Epidermal melanocyte (primary cell): ENCODE measurements around the gene GALNT9.

Experiments used
- DNase-seq: peaks from one replicate; pipeline ENCODE4 v3.0.0; 2011; ENCODE audit warnings: low spot score; ENCODE audit not compliant: insufficient read length

The GALNT9 gene

DNA sequence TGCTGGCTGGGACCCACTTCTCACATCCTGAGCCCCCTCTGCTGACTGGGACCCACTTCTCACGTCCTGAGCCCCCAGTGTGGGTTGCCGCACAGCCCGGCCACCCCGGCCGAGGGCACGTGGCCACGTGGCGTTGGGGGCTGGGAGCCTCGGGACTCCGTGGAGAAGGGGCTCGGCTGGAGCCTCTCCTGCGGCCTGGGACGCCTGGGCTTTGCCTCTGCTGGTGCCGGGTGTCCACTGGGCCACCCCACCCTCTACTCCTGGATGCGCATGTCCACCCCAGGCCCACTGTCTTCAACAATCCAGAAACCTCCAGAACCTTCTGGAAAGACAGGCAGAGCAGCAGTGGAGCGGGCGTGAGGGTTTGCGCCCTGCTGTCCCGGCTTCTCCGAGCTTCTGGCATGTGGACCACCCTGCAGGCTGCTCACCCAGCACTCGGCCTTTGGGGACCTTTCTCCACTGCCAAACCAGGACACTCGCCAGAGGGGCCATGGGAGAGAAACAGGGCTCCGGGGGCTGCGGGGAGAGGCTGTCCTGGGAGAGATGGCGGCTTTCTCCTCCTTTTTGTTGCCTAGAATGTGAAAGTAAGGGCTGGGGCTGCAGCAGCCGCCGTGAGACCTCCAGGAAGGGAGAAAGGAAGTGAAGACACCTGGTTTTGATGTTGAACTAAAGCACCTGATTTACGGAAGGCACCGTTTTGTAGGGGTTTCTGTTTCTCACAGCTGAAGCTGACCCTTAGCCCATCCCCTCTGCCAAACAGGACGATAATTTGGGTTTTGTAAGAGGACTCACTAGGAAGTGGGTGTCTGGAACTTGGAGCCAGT is 155.2 kb downstream of the GALNT9 start:
- DNase-seq = no peak

DNA sequence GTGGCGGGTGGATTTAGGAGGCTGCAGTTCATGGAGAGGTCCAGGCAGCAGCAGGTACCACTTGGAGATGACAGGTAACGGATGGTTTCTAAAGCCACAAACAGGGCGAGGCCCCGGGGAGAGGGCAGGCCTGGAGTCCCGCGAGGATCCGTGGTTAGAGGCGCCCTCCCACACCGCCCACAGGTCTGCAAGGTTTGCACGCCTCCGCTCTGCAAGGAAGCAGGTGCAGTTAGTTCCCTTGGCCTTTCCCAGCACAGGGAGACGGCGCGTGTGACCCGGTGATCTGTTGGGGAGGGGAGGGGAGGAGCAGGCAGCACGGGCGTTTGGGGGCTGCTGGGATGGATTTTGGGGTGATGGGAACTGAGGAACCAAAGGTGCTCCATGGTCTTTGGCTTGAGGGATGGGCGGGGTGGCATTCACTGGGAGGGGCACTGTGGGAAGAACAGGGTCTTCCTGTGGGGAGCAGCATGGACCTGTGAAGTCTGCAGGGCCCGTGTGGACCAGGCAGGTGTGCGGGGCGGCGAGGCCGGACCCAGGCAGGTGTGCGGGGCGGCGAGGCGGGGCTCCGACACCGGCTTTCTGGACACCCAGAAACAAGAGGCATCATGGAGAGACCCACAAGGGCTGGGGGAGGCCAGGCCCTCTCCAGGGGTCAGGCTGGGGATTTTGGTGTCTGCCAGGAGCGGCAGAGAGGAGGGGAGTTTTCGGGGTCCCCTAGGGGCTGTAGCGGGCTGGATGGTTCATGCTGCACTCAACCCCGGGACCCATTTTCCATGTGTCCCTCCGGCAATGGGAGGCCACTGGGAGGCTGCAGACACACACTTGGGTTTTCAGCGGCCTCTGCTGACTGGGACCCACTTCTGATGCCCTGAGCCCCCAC is 156.0 kb downstream of the GALNT9 start:
- DNase-seq = no peak

DNA sequence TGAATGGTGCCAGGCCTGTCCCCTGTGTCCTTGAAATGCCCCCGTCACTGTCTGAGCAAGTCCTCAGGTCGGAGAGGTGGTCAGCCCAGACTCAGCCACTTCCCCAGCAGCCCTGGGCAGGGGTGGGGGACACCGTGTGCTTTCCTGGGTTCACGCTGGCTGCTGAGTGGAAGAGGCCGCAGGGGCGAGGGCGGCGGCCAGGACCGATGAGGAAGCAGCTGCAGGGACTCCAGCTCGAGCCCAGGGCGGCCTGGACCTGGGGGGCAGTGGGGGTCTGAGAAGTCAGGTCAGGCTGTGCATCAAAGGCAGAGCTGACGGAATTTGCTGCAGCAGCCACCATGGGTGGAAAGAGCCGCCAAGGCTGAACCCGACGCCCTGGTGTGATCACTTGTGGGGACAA is 156.8 kb downstream of the GALNT9 start:
- DNase-seq = no peak

DNA sequence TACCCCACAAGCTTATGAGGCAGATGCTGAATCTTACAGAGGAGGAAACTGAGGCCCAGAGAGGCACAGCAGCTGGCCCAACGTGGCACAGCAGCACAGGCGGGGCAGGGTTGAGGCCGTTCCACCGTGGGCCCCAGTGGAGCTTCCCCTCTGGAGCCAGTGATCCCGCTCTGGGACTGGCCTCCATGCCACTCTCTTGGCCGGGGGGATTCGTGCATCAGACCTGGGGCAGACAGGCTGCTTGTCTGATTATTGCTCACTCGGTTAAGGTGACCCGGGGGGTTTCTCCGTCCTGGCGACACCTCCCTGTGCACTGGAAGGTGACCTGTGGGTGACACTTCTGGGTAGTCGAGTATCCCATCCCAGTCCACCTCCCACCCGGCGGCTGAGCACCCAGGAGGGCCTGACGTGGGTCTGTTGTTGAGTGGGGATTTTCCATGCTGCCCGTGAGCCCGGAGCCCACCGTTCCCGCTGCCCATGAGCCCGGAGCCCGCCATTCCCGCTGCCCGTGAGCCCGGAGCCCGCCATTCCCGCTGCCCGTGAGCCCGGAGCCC is 157.3 kb downstream of the GALNT9 start:
- DNase-seq = no peak

DNA sequence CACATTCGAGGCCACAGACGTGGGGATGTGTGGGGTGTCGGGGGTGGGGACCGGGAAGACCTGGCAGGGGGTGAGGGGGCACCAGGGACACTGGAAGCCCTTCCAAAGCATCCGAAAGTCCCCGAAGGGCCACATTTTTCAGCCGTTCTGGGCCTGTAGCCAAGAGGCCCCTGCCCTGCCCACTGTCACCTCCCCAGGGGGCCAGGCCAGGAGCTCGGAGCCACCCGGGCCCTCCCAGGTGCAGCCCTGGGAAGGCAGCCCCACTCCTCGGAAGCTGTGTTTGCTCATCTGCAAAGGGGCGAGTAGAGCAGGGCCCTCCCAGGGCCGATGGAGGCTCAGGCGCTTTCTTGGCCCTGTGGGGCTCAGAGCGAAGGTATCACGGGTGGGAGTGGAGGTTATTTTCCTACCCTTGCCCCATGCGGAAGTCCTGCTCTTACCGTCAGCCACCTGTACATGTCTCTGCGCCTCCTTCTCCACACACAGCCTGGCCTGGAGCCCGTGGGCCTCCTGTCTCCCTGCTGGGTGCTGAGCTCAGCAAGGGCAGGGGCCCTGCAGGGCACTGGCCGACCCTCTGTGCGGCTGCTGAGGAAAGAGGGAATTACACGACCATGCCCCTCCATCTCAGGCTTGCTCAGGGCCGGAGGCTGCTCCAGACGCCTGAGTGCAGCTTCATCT is 158.0 kb downstream of the GALNT9 start:
- no peak for DNase-seq

DNA sequence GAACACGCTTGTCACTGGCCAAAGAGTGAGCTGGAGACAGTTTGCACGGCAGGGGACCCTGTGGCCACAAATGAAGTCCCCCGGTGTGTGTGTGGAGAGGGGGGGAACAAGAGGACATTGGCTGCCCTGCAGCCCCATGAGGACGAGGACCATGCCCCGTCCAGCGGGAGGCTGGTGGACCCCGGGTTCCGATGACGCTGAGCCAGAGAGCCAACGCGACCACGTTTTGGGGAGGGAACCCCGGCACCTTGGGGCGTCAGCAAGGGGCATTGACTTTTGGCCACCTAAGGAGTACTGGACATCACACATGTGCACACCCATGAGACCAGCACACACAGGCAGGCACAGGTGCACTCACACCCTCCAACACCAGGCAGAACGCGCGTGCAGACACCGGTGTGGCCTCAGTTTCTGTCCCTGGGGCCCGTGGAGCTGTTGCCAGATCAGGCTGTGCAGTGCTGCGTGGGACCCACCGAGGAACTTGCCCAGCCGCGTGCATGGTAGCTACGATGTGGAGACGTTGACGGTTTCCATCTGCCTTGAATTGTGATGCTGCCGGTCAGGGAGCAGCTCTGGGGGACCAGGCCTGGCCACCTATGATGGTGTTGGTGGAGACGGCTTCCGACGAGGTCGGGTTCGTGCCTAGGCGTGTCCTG is 158.6 kb downstream of the GALNT9 start:
- DNase-seq = no peak

DNA sequence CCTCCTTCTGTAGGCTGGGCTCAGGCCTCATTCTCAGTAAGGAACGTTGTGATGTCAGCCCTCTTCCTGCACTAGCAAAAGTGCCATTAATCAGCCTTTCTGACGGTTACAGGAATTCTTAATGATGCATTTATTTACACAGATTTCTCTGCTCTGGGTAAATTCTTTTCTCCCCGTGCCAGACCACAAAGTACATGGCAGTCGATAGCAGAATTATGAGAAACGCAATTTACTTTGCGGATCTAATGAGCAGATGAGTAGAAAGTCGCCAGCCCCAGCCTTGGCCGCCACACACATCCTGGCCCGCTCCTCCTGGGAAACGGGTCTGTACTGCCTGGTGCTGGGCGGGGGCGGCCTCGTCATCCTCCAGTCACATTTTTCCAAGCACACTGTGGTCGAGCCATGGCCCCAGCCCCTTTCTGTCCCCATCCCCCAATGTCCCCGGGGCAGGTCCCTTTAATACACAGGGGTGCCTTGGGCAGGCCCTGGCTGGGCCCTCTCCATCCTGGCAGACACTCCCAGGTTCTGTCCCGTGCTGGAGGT is 159.2 kb downstream of the GALNT9 start:
- DNase-seq = no peak

DNA sequence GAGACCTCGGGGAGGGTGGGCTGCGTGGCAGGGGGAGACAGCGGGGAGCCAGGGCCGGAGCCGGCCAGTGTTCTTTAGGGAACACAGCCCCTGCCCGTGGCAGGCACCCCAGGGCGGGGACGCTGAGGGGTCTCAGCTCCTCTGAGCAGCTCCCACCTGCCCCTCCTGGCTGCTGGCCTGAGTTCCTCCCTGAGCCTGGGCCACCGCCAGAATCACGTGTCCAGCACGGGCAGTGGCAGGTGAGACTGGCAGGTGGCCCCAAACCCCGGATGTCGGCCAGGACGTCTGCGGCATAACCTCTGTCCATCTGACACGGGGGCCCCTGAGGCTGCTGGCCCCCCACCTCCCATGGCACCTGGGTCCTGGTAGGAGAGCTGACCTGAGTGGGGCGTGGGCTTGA is 160.0 kb downstream of the GALNT9 start:
- no peak for DNase-seq

DNA sequence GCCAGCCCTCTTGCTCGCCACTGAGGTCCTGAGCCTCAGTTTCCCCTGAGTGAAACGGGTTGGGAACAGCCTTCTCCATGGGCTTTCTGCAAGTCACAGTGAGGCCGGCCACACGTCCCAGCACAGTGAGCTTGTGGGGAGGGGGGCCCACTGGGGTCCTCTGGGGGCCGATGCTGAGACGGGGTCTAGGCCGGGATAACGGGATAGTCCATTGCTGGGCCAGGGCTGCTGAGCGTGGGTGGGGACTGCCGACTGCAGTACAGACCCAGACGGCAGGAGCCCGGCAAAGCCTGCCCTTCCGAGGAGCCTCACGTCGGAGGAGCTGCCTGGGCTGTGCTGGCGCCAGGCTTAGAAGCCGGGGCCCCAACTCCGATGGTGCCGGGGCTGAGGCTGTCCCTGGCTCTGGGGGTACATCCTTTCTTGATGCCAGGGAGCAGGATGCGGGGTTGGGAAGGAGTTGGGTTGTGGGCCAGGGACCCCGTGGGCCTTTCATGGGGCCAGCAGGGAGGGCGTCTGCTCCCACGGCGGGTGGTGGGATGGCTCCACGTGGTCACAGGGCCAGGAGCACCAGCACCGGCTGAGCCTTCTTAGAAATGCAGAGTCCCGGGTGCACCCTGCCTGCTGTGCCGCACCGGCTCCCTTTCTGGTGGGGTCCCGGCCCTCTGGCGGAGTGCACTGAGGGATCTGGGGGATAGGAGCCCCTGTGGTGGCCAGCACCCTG is 160.9 kb downstream of the GALNT9 start:
- no peak for DNase-seq

DNA sequence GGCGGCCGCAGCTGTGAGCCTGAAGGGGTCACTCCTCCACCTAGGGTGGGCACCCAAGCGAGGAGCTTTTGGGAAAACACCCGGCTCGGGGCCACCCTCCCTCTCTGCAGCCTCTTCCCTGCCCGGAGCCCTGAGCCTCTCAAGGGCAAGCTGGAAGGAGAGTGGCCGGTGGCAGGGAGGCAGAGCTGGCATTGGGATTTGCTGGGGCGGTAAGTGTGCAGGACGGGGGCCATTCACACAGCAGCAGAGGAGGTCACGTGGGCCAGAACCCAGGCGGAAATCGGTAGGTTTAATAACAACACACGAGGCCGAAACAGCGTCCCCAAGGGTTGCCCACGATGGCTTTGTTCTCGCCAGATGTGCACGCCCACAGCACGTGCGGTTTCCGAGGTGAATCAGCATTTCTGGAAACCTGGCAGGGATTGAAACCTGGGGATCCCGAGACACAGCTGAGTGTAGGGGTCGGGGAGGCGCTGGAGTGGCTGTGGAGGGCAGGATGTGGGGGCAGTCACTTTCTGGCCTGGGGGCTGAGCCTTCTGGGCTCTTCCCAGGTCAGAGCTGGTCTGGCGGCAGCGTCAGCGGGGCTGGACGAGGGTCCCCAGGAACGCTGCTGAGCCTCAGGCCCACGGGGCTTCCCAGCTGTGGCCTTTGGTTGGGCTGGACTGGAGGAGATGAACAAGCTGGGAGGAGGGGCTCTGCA is 161.6 kb downstream of the GALNT9 start:
- DNase-seq = no peak

DNA sequence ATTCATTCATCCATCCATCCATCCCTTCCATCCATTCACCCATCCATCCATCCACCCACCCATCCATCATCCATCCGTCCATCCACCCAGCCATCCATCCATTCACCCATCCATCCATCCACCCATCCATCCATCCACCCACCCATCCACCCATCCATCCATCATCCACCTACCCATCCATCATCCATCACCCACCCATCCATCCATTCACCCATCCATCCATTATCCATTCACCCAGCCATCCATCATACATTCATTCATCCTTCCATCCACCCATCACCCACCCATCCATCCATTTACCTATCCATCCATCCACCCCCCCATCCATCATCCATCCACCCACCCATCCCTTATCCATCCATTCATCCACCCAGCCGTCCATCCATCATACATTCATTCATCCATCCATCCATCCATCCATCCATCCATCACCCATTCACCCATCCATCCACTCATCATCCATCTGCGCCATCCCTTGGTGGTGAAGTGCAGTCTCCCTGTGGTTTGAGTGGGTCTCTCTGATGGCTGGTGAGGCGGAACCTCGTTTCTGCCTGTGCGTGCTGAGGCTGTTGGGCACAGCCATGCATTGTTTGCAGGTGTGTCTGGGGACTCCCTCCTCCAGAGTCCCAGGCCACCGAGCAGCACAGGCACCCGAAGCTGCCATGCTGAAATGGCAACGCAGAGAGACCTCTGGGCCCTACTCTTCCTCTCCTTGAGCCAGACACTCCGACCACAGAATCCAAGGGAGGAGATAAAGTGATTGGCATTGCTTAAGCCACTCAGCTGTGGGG is 162.4 kb downstream of the GALNT9 start:
- DNase-seq = no peak

DNA sequence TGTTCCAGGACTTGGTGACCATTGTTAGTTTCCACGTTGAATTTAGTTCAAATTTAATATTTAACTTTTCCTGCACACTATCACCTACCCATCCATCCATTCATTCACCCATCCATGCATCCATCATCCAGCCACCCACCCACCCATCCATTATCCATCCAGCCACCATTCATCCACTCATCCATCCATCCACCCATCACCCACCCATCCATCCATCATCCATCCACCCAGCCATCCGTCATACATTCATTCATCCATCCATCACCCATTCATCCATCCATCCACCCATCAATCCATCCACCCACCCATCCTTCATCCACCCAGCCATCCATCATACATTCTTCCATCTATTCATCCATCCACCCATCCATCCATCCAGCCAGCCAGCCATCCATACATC is 163.3 kb downstream of the GALNT9 start:
- no peak for DNase-seq

DNA sequence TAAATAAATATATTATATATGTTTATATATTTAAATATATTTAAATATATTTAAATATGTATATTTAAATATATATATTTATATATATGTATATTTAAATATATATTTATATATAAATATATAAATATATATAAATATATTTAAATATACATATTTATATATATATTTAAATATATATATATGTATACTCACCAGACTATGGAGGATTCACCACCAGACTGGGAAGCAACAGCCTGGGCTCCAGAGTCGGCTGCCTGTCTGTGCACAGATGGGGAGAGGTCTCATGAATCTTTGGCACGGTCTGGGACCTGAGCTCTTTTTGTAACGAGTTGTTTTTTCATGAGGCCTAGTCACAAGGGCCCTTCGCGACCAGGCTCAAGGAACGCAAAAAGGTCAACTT is 163.8 kb downstream of the GALNT9 start:
- no peak for DNase-seq

DNA sequence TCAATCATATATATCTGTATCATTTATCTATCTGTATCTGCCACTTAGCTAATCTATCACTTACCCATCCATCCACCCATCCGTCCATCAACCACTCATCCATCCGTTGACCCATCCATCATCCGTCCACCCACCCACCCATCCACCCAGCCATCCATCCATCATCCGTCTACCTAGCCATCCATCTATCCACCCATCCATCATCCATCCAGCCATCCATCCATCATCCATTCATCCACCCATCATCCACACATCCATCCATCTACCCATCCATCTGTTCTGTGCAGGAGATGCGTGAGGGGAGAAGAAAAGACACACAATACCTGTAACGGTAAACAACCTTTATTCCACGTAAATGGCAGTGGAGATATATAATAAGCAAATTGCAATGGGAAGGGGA is 165.0 kb downstream of the GALNT9 start:
- DNase-seq = no peak

DNA sequence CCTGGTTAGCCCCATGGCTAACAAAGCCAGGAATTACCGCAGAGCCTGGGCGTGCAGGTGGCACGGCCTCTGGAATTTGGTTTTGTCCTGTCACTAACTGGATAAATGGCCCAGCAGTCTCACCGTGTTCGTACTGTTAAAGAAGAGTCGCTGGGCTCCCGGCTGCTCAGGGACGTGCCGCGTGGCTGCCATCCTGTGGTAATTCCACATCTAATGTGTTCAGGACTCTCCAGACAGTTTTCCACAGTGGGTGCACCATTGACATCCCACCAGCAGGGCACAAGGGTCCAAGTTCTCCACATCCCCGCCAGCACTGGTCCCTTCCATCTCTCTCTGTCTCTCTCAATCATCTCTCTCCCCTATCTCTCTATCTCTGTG is 165.5 kb downstream of the GALNT9 start:
- DNase-seq = no peak

DNA sequence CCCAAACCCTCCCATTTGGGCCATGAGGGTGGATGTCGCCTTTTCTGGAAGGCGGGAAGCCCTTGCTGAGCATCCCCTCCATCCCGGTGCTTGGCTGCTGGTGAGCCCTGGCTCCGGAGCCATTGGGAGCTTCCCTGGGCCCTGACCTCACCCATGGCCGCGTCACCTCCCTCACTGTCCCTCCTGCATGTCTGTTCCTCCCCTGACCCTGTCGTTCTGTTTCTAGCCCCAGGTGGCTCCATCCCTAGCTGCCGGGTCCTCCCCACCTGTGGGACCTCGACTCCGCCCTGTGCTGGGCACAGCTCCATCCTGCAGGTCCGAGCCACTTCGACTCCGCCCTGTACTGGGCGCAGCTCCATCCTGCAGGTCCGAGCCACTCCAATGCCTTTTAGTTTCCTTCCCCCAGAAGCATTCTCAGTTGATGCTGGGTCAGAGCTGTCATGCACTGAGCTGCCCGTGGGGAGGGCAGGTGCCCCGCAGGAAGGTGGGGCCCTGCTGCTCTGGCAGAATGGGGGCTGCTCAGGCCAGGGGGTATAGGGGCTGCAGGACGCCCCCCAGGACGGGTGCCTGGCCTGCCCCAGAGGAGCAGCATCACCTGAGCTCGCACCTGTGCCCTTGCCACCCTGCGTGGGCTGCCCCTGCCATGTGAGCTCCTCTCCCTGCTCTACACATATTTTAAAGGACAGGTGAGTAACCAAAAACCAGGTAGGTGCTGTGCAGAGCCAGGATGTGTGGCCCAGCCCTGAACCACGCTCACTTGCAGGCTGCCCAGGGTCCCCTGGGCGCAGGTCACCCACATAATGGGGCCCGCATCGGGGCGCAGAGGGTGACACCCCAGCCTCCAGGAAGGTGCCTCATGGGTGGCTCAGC is 166.1 kb downstream of the GALNT9 start:
- no peak for DNase-seq

DNA sequence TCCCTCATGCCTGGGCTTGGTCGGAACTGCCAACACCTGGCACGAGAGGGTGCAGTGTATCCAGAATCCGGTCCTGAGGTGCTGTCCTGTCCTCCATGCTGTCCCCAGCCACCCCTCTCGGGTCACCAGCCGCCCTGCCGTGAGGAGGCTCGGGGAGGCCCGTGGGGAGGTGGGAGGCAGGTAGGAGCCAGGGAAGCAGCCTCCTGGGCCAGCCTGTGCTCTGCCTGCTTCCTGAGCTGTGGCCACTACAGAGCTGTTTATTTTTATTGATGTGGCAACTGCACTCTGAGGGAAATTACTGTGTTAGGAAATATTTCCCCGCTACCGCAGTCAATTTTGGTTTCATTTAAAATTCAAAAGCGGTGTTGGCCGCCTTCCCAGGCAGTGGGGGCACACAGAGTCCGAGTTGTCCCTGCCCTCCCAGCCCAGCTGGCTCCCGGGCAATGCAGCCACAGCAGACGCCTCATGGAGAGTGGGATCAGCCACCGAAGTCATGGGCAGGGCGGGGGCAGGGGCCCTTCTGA is 166.8 kb downstream of the GALNT9 start:
- DNase-seq = peak; percentile 70
